WTC11 (cell line): Measurements from ENCODE around the gene ZNF48.

Experiments used
- CTCF ChIP-seq: fragments of 200-600 bp; IDR thresholded peaks from 2 replicates; pipeline ENCODE4 v1.8.0; 2022; ENCODE audit warnings: antibody characterized with exemption
- ETV6 ChIP-seq: sonication (generic); formaldehyde crosslinking; IDR thresholded peaks from 2 replicates; pipeline ENCODE4 v1.8.1; 2022; ENCODE audit warnings: mild to moderate bottlenecking, missing genetic modification reagents
- MAX ChIP-seq: sonication (generic); formaldehyde crosslinking; IDR thresholded peaks from 2 replicates; pipeline ENCODE4 v1.8.0; 2022; ENCODE audit warnings: mild to moderate bottlenecking, missing genetic modification reagents
- NFYB ChIP-seq: sonication (generic); formaldehyde crosslinking; conservative IDR thresholded peaks from 2 replicates; pipeline ENCODE4 v1.8.0; 2022; ENCODE audit warnings: low read depth, missing genetic modification reagents
- NR1H2 ChIP-seq: sonication (generic); formaldehyde crosslinking; IDR thresholded peaks from 2 replicates; pipeline ENCODE4 v1.9.0; 2021; ENCODE audit warnings: mild to moderate bottlenecking, moderate library complexity, missing genetic modification reagents
- TP53 ChIP-seq: sonication (generic); formaldehyde crosslinking; IDR thresholded peaks from 2 replicates; pipeline ENCODE4 v1.8.1; 2023; ENCODE audit warnings: mild to moderate bottlenecking, missing genetic modification reagents
- ZNF138 ChIP-seq: sonication (generic); formaldehyde crosslinking; conservative IDR thresholded peaks from 2 replicates; pipeline ENCODE4 v1.8.1; 2022; ENCODE audit warnings: mild to moderate bottlenecking, moderate library complexity, missing genetic modification reagents
- ZSCAN18 ChIP-seq: fragments of 250-450 bp; sonication (Bioruptor Pico); IDR thresholded peaks from 2 replicates; pipeline ENCODE4 v2.1.2; 2022; ENCODE audit warnings: mild to moderate bottlenecking, moderate library complexity

GRCh38 chr16:30365200-30365599 is 30.0 kb upstream of the ZNF48 start:
- TF ChIP-seq NFYB (CRISPR knock-in tag) (no peak), NR1H2 (no peak), ETV6 (CRISPR knock-in tag) (no peak), CTCF (no peak), TP53 (CRISPR knock-in tag) (no peak), ZNF138 (no peak), ZSCAN18 (CRISPR knock-in tag) (no peak), MAX (CRISPR knock-in tag) (no peak)
